Measurements from ENCODE around the gene SP2. TPM values are rescaled to one million over a fixed set of nuclear protein-coding genes. Genes with fewer than 3 reads are reported as not detected.

Gene SP2
- total and polyA plus RNA-seq, 5 donors from 2014 or later: 6.2 to 35.0 (median 6.7) TPM

- H3K4me1 ChIP-seq (ENCODE audit: control insufficient read depth, insufficient read depth, low read length, poor library complexity, severe bottlenecking): peaks cover 30% of the 10 kb centered on the region
- no peak overlapping the region for H3K4me3 ChIP-seq (ENCODE audit: low read depth, low read length)
- Mint-ChIP-seq H3K4me3 (peak overlapping the region in 3 of 4 donors; percentile 5 to 85 (median 8)), H3K36me3 (peaks cover 23% of the 10 kb centered on the region), H3K27ac (peak overlapping the region in 2 of 3 donors; percentile 31 to 52), H3K27me3 (no peaks in the 10 kb centered on the region), H3K4me1 (peaks cover 19 to 70% (median 39%) of the 10 kb centered on the region in 4 donors), H3K9me3 (no peaks in the 10 kb centered on the region)
- H3K27ac ChIP-seq (ENCODE audit: insufficient read depth, low read length, poor library complexity, severe bottlenecking): no peak overlapping the region
- ATAC-seq (ENCODE audit: low read depth in 2 of 2) (no peak), DNase-seq (peak in 1 of 3 donors; percentile 56)
- H3K27me3 ChIP-seq (ENCODE audit: control insufficient read depth, insufficient read depth, low read length): no peaks in the 10 kb centered on the region
- no peaks in the 10 kb centered on the region for H3K9me3 ChIP-seq (ENCODE audit: control insufficient read depth in 2 of 2, low read length in 2 of 2)
- H3K36me3 ChIP-seq (ENCODE audit: control insufficient read depth, insufficient read depth, low read length): peaks cover 7% of the 10 kb centered on the region
Observed at GRCh38 chr17:47945080-47945479, 49.0 kb downstream of the SP2 start.

- H3K4me1 Mint-ChIP-seq: peaks cover 19 to 66% (median 39%) of the 10 kb centered on the region in 4 donors
- no peaks in the 10 kb centered on the region for H3K27me3 Mint-ChIP-seq
- no peak for ATAC-seq (ENCODE audit: low read depth in 2 of 2)
- H3K36me3 Mint-ChIP-seq: peaks cover 23% of the 10 kb centered on the region
- H3K4me3 Mint-ChIP-seq: peak overlapping the region in 3 of 4 donors; percentile 5 to 85 (median 8)
- H3K9me3 Mint-ChIP-seq: no peaks in the 10 kb centered on the region
- Histone ChIP-seq H3K4me3 (ENCODE audit: low read depth, low read length) (no peak overlapping the region), H3K27me3 (ENCODE audit: control insufficient read depth, insufficient read depth, low read length) (no peaks in the 10 kb centered on the region), H3K36me3 (ENCODE audit: control insufficient read depth, insufficient read depth, low read length) (peaks cover 7% of the 10 kb centered on the region), H3K9me3 (ENCODE audit: control insufficient read depth in 2 of 2, low read length in 2 of 2) (no peaks in the 10 kb centered on the region), H3K27ac (ENCODE audit: insufficient read depth, low read length, poor library complexity, severe bottlenecking) (no peak overlapping the region), H3K4me1 (ENCODE audit: control insufficient read depth, insufficient read depth, low read length, poor library complexity, severe bottlenecking) (peaks cover 29% of the 10 kb centered on the region)
- DNase-seq: no peak
- H3K27ac Mint-ChIP-seq: peak overlapping the region in 2 of 3 donors; percentile 9 to 31
Observed at GRCh38 chr17:47945529-47946508, 49.8 kb downstream of the SP2 start.

- Mint-ChIP-seq H3K36me3 (peaks cover 23% of the 10 kb centered on the region), H3K27me3 (no peaks in the 10 kb centered on the region), H3K4me1 (peaks cover 15 to 59% (median 35%) of the 10 kb centered on the region in 4 donors), H3K27ac (peak overlapping the region in 2 of 3 donors; percentile 9 to 60), H3K9me3 (no peaks in the 10 kb centered on the region), H3K4me3 (peak overlapping the region in 2 of 4 donors; percentile 28 to 67)
- H3K4me3 ChIP-seq (ENCODE audit: low read depth, low read length): no peak overlapping the region
- H3K9me3 ChIP-seq (ENCODE audit: control insufficient read depth in 2 of 2, low read length in 2 of 2): no peaks in the 10 kb centered on the region
- H3K36me3 ChIP-seq (ENCODE audit: control insufficient read depth, insufficient read depth, low read length): peaks cover 7% of the 10 kb centered on the region
- no peak overlapping the region for H3K27ac ChIP-seq (ENCODE audit: insufficient read depth, low read length, poor library complexity, severe bottlenecking)
- no peaks in the 10 kb centered on the region for H3K27me3 ChIP-seq (ENCODE audit: control insufficient read depth, insufficient read depth, low read length)
- peaks cover 25% of the 10 kb centered on the region for H3K4me1 ChIP-seq (ENCODE audit: control insufficient read depth, insufficient read depth, low read length, poor library complexity, severe bottlenecking)
- ATAC-seq (ENCODE audit: low read depth in 2 of 2) (no peak), DNase-seq (no peak)
Observed at GRCh38 chr17:47946516-47946915, 50.5 kb downstream of the SP2 start.

GRCh38 chr17:47946929-47947397, 50.9 kb downstream of the SP2 start:
- H3K4me1 Mint-ChIP-seq: peaks cover 15 to 55% (median 34%) of the 10 kb centered on the region in 4 donors
- DNase-seq (peak; percentile 56 to 84 (median 62)), ATAC-seq (ENCODE audit: low read depth in 2 of 2) (peak; percentile 79 to 83)
- H3K27ac Mint-ChIP-seq: peak overlapping the region; percentile 60 to 80 (median 65)
- no peaks in the 10 kb centered on the region for H3K27me3 Mint-ChIP-seq
- H3K27ac ChIP-seq (ENCODE audit: insufficient read depth, low read length, poor library complexity, severe bottlenecking): no peak overlapping the region
- no peaks in the 10 kb centered on the region for H3K9me3 ChIP-seq (ENCODE audit: control insufficient read depth in 2 of 2, low read length in 2 of 2)
- no peaks in the 10 kb centered on the region for H3K9me3 Mint-ChIP-seq
- H3K4me1 ChIP-seq (ENCODE audit: control insufficient read depth, insufficient read depth, low read length, poor library complexity, severe bottlenecking): peaks cover 21% of the 10 kb centered on the region
- no peak overlapping the region for H3K4me3 ChIP-seq (ENCODE audit: low read depth, low read length)
- peaks cover 23% of the 10 kb centered on the region for H3K36me3 Mint-ChIP-seq
- H3K27me3 ChIP-seq (ENCODE audit: control insufficient read depth, insufficient read depth, low read length): no peaks in the 10 kb centered on the region
- peak overlapping the region in 3 of 4 donors; percentile 8 to 67 (median 41) for H3K4me3 Mint-ChIP-seq
- H3K36me3 ChIP-seq (ENCODE audit: control insufficient read depth, insufficient read depth, low read length): peaks cover 7% of the 10 kb centered on the region

GRCh38 chr17:47948706-47949196, 52.7 kb downstream of the SP2 start:
- no peak overlapping the region for H3K27ac ChIP-seq (ENCODE audit: insufficient read depth, low read length, poor library complexity, severe bottlenecking)
- H3K9me3 ChIP-seq (ENCODE audit: control insufficient read depth in 2 of 2, low read length in 2 of 2): no peaks in the 10 kb centered on the region
- peaks cover 15 to 40% (median 25%) of the 10 kb centered on the region in 4 donors for H3K4me1 Mint-ChIP-seq
- no peaks in the 10 kb centered on the region for H3K9me3 Mint-ChIP-seq
- no peak overlapping the region for H3K4me3 ChIP-seq (ENCODE audit: low read depth, low read length)
- no peaks in the 10 kb centered on the region for H3K27me3 Mint-ChIP-seq
- no peaks in the 10 kb centered on the region for H3K27me3 ChIP-seq (ENCODE audit: control insufficient read depth, insufficient read depth, low read length)
- H3K27ac Mint-ChIP-seq: peak overlapping the region in 1 of 3 donors; percentile 13
- H3K36me3 Mint-ChIP-seq: peaks cover 23% of the 10 kb centered on the region
- peaks cover 12% of the 10 kb centered on the region for H3K4me1 ChIP-seq (ENCODE audit: control insufficient read depth, insufficient read depth, low read length, poor library complexity, severe bottlenecking)
- H3K4me3 Mint-ChIP-seq: peak overlapping the region in 2 of 4 donors; percentile 61 to 93
- DNase-seq (no peak), ATAC-seq (ENCODE audit: low read depth in 2 of 2) (no peak)
- H3K36me3 ChIP-seq (ENCODE audit: control insufficient read depth, insufficient read depth, low read length): peaks cover 7% of the 10 kb centered on the region

GRCh38 chr17:47949197-47949759, 53.2 kb downstream of the SP2 start:
- DNase-seq (peak; percentile 68 to 80 (median 72)), ATAC-seq (ENCODE audit: low read depth in 2 of 2) (peak; percentile 58 to 65)
- peak overlapping the region; percentile 61 to 93 (median 78) for H3K4me3 Mint-ChIP-seq
- peak overlapping the region; percentile 68 for H3K4me3 ChIP-seq (ENCODE audit: low read depth, low read length)
- peaks cover 12% of the 10 kb centered on the region for H3K4me1 ChIP-seq (ENCODE audit: control insufficient read depth, insufficient read depth, low read length, poor library complexity, severe bottlenecking)
- H3K27me3 ChIP-seq (ENCODE audit: control insufficient read depth, insufficient read depth, low read length): no peaks in the 10 kb centered on the region
- H3K36me3 ChIP-seq (ENCODE audit: control insufficient read depth, insufficient read depth, low read length): peaks cover 7% of the 10 kb centered on the region
- no peaks in the 10 kb centered on the region for H3K9me3 ChIP-seq (ENCODE audit: control insufficient read depth in 2 of 2, low read length in 2 of 2)
- peak overlapping the region; percentile 13 to 57 (median 50) for H3K27ac Mint-ChIP-seq
- H3K4me1 Mint-ChIP-seq: peaks cover 15 to 39% (median 24%) of the 10 kb centered on the region in 4 donors
- no peak overlapping the region for H3K27ac ChIP-seq (ENCODE audit: insufficient read depth, low read length, poor library complexity, severe bottlenecking)
- peaks cover 23% of the 10 kb centered on the region for H3K36me3 Mint-ChIP-seq
- no peaks in the 10 kb centered on the region for H3K9me3 Mint-ChIP-seq
- no peaks in the 10 kb centered on the region for H3K27me3 Mint-ChIP-seq

GRCh38 chr17:47949946-47950345, 53.9 kb downstream of the SP2 start:
- H3K4me1 ChIP-seq (ENCODE audit: control insufficient read depth, insufficient read depth, low read length, poor library complexity, severe bottlenecking): peaks cover 12% of the 10 kb centered on the region

More at GRCh38 chr17:47949946-47950345, 53.9 kb downstream of the SP2 start:
- DNase-seq: peak in 1 of 3 donors; percentile 20
- H3K4me1 Mint-ChIP-seq: peaks cover 11 to 33% (median 21%) of the 10 kb centered on the region in 4 donors
- H3K27ac Mint-ChIP-seq: peak overlapping the region in 2 of 3 donors; percentile 13 to 57
- H3K9me3 Mint-ChIP-seq: no peaks in the 10 kb centered on the region
- H3K4me3 ChIP-seq (ENCODE audit: low read depth, low read length): peak overlapping the region; percentile 68
- H3K4me3 Mint-ChIP-seq: peak overlapping the region in 2 of 4 donors; percentile 83 to 93
- ATAC-seq (ENCODE audit: low read depth in 2 of 2): no peak
- H3K36me3 Mint-ChIP-seq: peaks cover 20% of the 10 kb centered on the region
- peaks cover 7% of the 10 kb centered on the region for H3K36me3 ChIP-seq (ENCODE audit: control insufficient read depth, insufficient read depth, low read length)
- no peaks in the 10 kb centered on the region for H3K27me3 Mint-ChIP-seq
- H3K9me3 ChIP-seq (ENCODE audit: control insufficient read depth in 2 of 2, low read length in 2 of 2): no peaks in the 10 kb centered on the region
- H3K27ac ChIP-seq (ENCODE audit: insufficient read depth, low read length, poor library complexity, severe bottlenecking): no peak overlapping the region
- no peaks in the 10 kb centered on the region for H3K27me3 ChIP-seq (ENCODE audit: control insufficient read depth, insufficient read depth, low read length)
